ENCODE data around the gene HS6ST2. TPM values are rescaled to one million over a fixed set of nuclear protein-coding genes. Genes with fewer than 3 reads are reported as not detected.
"Not testable (repeated sequence)": the region's sequence is repeated elsewhere in the genome, so short reads cannot be mapped to it uniquely, and the experiment has no call there.

The HS6ST2 gene
- total RNA-seq, 1 donor from 2014 or later: 1.1 TPM

- Mint-ChIP-seq H3K27me3 (ENCODE audit: insufficient read depth) (peaks cover 17% of the 10 kb centered on the region), H3K4me1 (ENCODE audit: low read depth) (no peaks in the 10 kb centered on the region), H3K9me3 (no peaks in the 10 kb centered on the region), H3K27ac (no peak overlapping the region), H3K36me3 (ENCODE audit: low read depth) (no peaks in the 10 kb centered on the region), H3K4me3 (no peak overlapping the region)
- DNase-seq (ENCODE audit: low spot score): no peak
- intact Hi-C loops (cut with micrococcal nuclease): no loop called here
Measured at GRCh38 chrX:132961511-132961910, 3.1 kb upstream of the HS6ST2 start.

- H3K27me3 Mint-ChIP-seq (ENCODE audit: insufficient read depth): peaks cover 39% of the 10 kb centered on the region
- peak overlapping the region; percentile 40 for H3K27ac Mint-ChIP-seq
- H3K4me3 Mint-ChIP-seq: peak overlapping the region; percentile 79
- H3K9me3 Mint-ChIP-seq: no peaks in the 10 kb centered on the region
- intact Hi-C loops (cut with micrococcal nuclease): loop anchor here (5.0 to 10.0 kb wide), 2 partner anchors 183 to 215 kb away; no protein-coding TSS in a partner anchor
- H3K4me1 Mint-ChIP-seq (ENCODE audit: low read depth): no peaks in the 10 kb centered on the region
- DNase-seq (ENCODE audit: low spot score): no peak
- H3K36me3 Mint-ChIP-seq (ENCODE audit: low read depth): no peaks in the 10 kb centered on the region
Measured at GRCh38 chrX:132957211-132958090, 978 bp downstream of the HS6ST2 start.

- Mint-ChIP-seq H3K27ac (no peak overlapping the region), H3K9me3 (no peaks in the 10 kb centered on the region), H3K4me1 (ENCODE audit: low read depth) (no peaks in the 10 kb centered on the region), H3K27me3 (ENCODE audit: insufficient read depth) (peaks cover 39% of the 10 kb centered on the region), H3K36me3 (ENCODE audit: low read depth) (no peaks in the 10 kb centered on the region), H3K4me3 (peak overlapping the region; percentile 74)
- DNase-seq (ENCODE audit: low spot score): no peak
- intact Hi-C loops (cut with micrococcal nuclease): loop anchor here (5.0 to 10.0 kb wide), 2 partner anchors 182 to 214 kb away; no protein-coding TSS in a partner anchor
Measured at GRCh38 chrX:132956421-132957210, 1.8 kb downstream of the HS6ST2 start.

GRCh38 chrX:132955690-132956089, 2.7 kb downstream of the HS6ST2 start:
- intact Hi-C loops (cut with micrococcal nuclease): loop anchor here (5.0 to 10.0 kb wide), 2 partner anchors 181 to 213 kb away; no protein-coding TSS in a partner anchor
- no peaks in the 10 kb centered on the region for H3K36me3 Mint-ChIP-seq (ENCODE audit: low read depth)
- peaks cover 41% of the 10 kb centered on the region for H3K27me3 Mint-ChIP-seq (ENCODE audit: insufficient read depth)
- no peaks in the 10 kb centered on the region for H3K9me3 Mint-ChIP-seq
- H3K4me1 Mint-ChIP-seq (ENCODE audit: low read depth): no peaks in the 10 kb centered on the region
- no peak for DNase-seq (ENCODE audit: low spot score)
- H3K27ac Mint-ChIP-seq: no peak overlapping the region
- H3K4me3 Mint-ChIP-seq: peak overlapping the region; percentile 55

- Mint-ChIP-seq H3K27ac (no peak overlapping the region), H3K4me3 (no peak overlapping the region), H3K9me3 (no peaks in the 10 kb centered on the region), H3K4me1 (ENCODE audit: low read depth) (no peaks in the 10 kb centered on the region), H3K36me3 (ENCODE audit: low read depth) (no peaks in the 10 kb centered on the region), H3K27me3 (ENCODE audit: insufficient read depth) (peaks cover 42% of the 10 kb centered on the region)
- intact Hi-C loops (cut with micrococcal nuclease): loop anchor here (10.0 kb wide), 1 partner anchor 180 kb away; no protein-coding TSS in a partner anchor
- DNase-seq (ENCODE audit: low spot score): no peak
Measured at GRCh38 chrX:132954323-132954722, 4.1 kb downstream of the HS6ST2 start.

GRCh38 chrX:132953354-132953753, 5.1 kb downstream of the HS6ST2 start:
- Mint-ChIP-seq H3K27ac (no peak overlapping the region), H3K4me3 (no peak overlapping the region), H3K9me3 (no peaks in the 10 kb centered on the region), H3K36me3 (ENCODE audit: low read depth) (no peaks in the 10 kb centered on the region), H3K27me3 (ENCODE audit: insufficient read depth) (peaks cover 34% of the 10 kb centered on the region), H3K4me1 (ENCODE audit: low read depth) (no peaks in the 10 kb centered on the region)
- DNase-seq (ENCODE audit: low spot score): no peak
- intact Hi-C loops (cut with micrococcal nuclease): loop anchor here (10.0 kb wide), 1 partner anchor 179 kb away; no protein-coding TSS in a partner anchor

GRCh38 chrX:132948648-132949260, 9.7 kb downstream of the HS6ST2 start:
- intact Hi-C loops (cut with micrococcal nuclease): no loop called here
- no peaks in the 10 kb centered on the region for H3K36me3 Mint-ChIP-seq (ENCODE audit: low read depth)

GRCh38 chrX:132945055-132945599, 13.3 kb downstream of the HS6ST2 start:
- H3K27me3 Mint-ChIP-seq (ENCODE audit: insufficient read depth); H3K4me1 Mint-ChIP-seq (ENCODE audit: low read depth); H3K27ac Mint-ChIP-seq; H3K36me3 Mint-ChIP-seq (ENCODE audit: low read depth); H3K9me3 Mint-ChIP-seq; DNase-seq (ENCODE audit: low spot score); intact Hi-C loops (cut with micrococcal nuclease); H3K4me3 Mint-ChIP-seq: not testable (repeated sequence)

More at GRCh38 chrX:132948648-132949260, 9.7 kb downstream of the HS6ST2 start:
- Mint-ChIP-seq H3K27ac (no peak overlapping the region), H3K4me1 (ENCODE audit: low read depth) (no peaks in the 10 kb centered on the region), H3K27me3 (ENCODE audit: insufficient read depth) (peaks cover 9% of the 10 kb centered on the region), H3K4me3 (no peak overlapping the region), H3K9me3 (no peaks in the 10 kb centered on the region)
- DNase-seq (ENCODE audit: low spot score): no peak

GRCh38 chrX:132940727-132941327, 17.6 kb downstream of the HS6ST2 start:
- DNase-seq (ENCODE audit: low spot score): no peak
- Mint-ChIP-seq H3K4me1 (ENCODE audit: low read depth) (no peaks in the 10 kb centered on the region), H3K4me3 (no peak overlapping the region), H3K27ac (no peak overlapping the region), H3K27me3 (ENCODE audit: insufficient read depth) (no peaks in the 10 kb centered on the region), H3K36me3 (ENCODE audit: low read depth) (no peaks in the 10 kb centered on the region), H3K9me3 (no peaks in the 10 kb centered on the region)
- intact Hi-C loops (cut with micrococcal nuclease): no loop called here

- intact Hi-C loops (cut with micrococcal nuclease): no loop called here
- no peaks in the 10 kb centered on the region for H3K4me1 Mint-ChIP-seq (ENCODE audit: low read depth)
- H3K27me3 Mint-ChIP-seq (ENCODE audit: insufficient read depth): peaks cover 7% of the 10 kb centered on the region
- no peak overlapping the region for H3K27ac Mint-ChIP-seq
- no peak overlapping the region for H3K4me3 Mint-ChIP-seq
- DNase-seq (ENCODE audit: low spot score): no peak
- H3K36me3 Mint-ChIP-seq (ENCODE audit: low read depth): no peaks in the 10 kb centered on the region
- no peaks in the 10 kb centered on the region for H3K9me3 Mint-ChIP-seq
Measured at GRCh38 chrX:132933170-132933569, 25.3 kb downstream of the HS6ST2 start.

GRCh38 chrX:132924426-132924825, 34.0 kb downstream of the HS6ST2 start:
- Mint-ChIP-seq H3K4me3 (no peak overlapping the region), H3K4me1 (ENCODE audit: low read depth) (no peaks in the 10 kb centered on the region), H3K36me3 (ENCODE audit: low read depth) (no peaks in the 10 kb centered on the region), H3K27me3 (ENCODE audit: insufficient read depth) (peaks cover 5% of the 10 kb centered on the region), H3K9me3 (no peaks in the 10 kb centered on the region), H3K27ac (no peak overlapping the region)
- intact Hi-C loops (cut with micrococcal nuclease): no loop called here
- DNase-seq (ENCODE audit: low spot score): no peak

- intact Hi-C loops (cut with micrococcal nuclease): no loop called here
- no peaks in the 10 kb centered on the region for H3K36me3 Mint-ChIP-seq (ENCODE audit: low read depth)
Measured at GRCh38 chrX:132918523-132918922, 39.9 kb downstream of the HS6ST2 start.

More at GRCh38 chrX:132918523-132918922, 39.9 kb downstream of the HS6ST2 start:
- no peaks in the 10 kb centered on the region for H3K9me3 Mint-ChIP-seq
- DNase-seq (ENCODE audit: low spot score): no peak
- no peak overlapping the region for H3K27ac Mint-ChIP-seq
- no peak overlapping the region for H3K4me3 Mint-ChIP-seq
- peaks cover 3% of the 10 kb centered on the region for H3K27me3 Mint-ChIP-seq (ENCODE audit: insufficient read depth)
- H3K4me1 Mint-ChIP-seq (ENCODE audit: low read depth): no peaks in the 10 kb centered on the region

Data from activated T-helper 1 cell treated with anti-CD3 and anti-CD28 coated beads, Interleukin-12 subunit alpha, Interleukin-12 subunit beta, Interleukin-2, Interleukin-4 antibody, amounts not matched to agents 30 ng/mL and 10 ng/mL and 1 ng/mL, durations not matched to agents 14 hours and 24 hours and 36 hours (primary cell).